Left ventricle myocardium inferior (tissue), 1 donor: Measurements from ENCODE around the gene PIEZO1. TPM values are rescaled to one million over a fixed set of nuclear protein-coding genes. Genes with fewer than 3 reads are reported as not detected.

Source experiments
- DNase-seq: peaks from one replicate; pipeline ENCODE4 v3.0.0-alpha.2; 2020
- H3K27ac ChIP-seq: fragments of 200-600 bp; replicated peaks from 2 replicates; pipeline ENCODE4 v1.8.0; 2021
- H3K27me3 ChIP-seq: fragments of 200-600 bp; 2 replicates; pipeline ENCODE4 v1.8.0; 2021; ENCODE audit warnings: low read depth
- H3K36me3 ChIP-seq: fragments of 200-600 bp; 2 replicates; pipeline ENCODE4 v1.8.0; 2021
- H3K4me1 ChIP-seq: fragments of 200-600 bp; 2 replicates; pipeline ENCODE4 v1.8.0; 2021
- H3K4me3 ChIP-seq: fragments of 200-600 bp; 2 replicates; pipeline ENCODE4 v1.8.0; 2021; ENCODE audit warnings: mild to moderate bottlenecking, moderate library complexity
- H3K9me3 ChIP-seq: fragments of 200-600 bp; replicated peaks from 2 replicates; pipeline ENCODE4 v1.8.0; 2021
- CTCF ChIP-seq: fragments of 200-600 bp; IDR thresholded peaks from 2 replicates; pipeline ENCODE4 v1.8.0; 2021; ENCODE audit warnings: antibody characterized with exemption, mild to moderate bottlenecking, borderline replicate concordance
- intact Hi-C: fragments of 100-400 bp; cut with micrococcal nuclease; formaldehyde crosslinking; loops from one replicate; pipeline ENCODE4 v1.11.0; 2022
- total RNA-seq: library from RNA; stranded (reverse); fragmentation: NEBNext Ultra II Directional; extraction: Animal tissue kit (Norgen Biotek cat#: 25700); gene quantifications from one replicate; pipeline ENCODE4 v1.2.1, GENCODE V29; 2021
- donor health status: DM: no; HTN: yes; CAD: no; lungs with severe emphysema.

Gene PIEZO1
- total RNA-seq, 1 donor from 2014 or later, result 17.1 TPM

- intact Hi-C loops, result no loop called here
- no peak for TF ChIP-seq CTCF
- Histone ChIP-seq H3K9me3 (no peaks in the 10 kb centered on the region), H3K27ac (no peak overlapping the region), H3K4me3 (no peak overlapping the region), H3K27me3 (peaks cover 7% of the 10 kb centered on the region), H3K36me3 (peaks cover 33% of the 10 kb centered on the region), H3K4me1 (peaks cover 19% of the 10 kb centered on the region)
- no peak for DNase-seq
Measured at GRCh38 chr16:88696441-88696840, 88.6 kb downstream of the PIEZO1 start.

GRCh38 chr16:88695753-88696152 lies 89.3 kb downstream of the PIEZO1 start:
- H3K27ac ChIP-seq, result no peak overlapping the region
- H3K4me1 ChIP-seq, result peaks cover 12% of the 10 kb centered on the region
- no peak for DNase-seq
- no peaks in the 10 kb centered on the region for H3K9me3 ChIP-seq
- peaks cover 33% of the 10 kb centered on the region for H3K36me3 ChIP-seq
- intact Hi-C loops, result no loop called here
- no peak for TF ChIP-seq CTCF
- no peak overlapping the region for H3K4me3 ChIP-seq
- H3K27me3 ChIP-seq, result peaks cover 14% of the 10 kb centered on the region

DNA sequence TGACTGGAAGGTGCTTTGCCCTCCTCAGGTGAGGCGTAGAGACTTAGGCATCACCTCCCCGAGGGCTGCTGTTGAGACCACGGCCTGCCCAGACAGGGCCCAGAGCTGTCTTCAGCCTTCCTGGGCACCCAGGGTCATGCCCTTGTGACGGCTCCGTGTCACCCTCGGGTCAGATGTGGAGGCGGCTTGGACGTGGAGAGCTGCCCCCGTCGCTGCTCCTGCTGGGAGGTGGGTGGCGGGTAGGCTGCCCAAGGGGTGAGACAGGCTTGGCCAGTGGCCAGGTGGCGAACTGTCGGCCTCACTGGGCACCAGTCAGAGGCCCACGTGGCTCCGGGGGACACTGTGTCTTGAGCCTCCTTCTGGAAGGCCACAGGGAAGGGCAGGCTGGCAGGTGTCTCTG lies 89.8 kb downstream of the PIEZO1 start:
- H3K4me3 ChIP-seq, result no peak overlapping the region
- no peak for TF ChIP-seq CTCF
- peaks cover 19% of the 10 kb centered on the region for H3K27me3 ChIP-seq
- H3K36me3 ChIP-seq, result peaks cover 33% of the 10 kb centered on the region
- peaks cover 7% of the 10 kb centered on the region for H3K4me1 ChIP-seq
- DNase-seq, result no peak
- H3K9me3 ChIP-seq, result no peaks in the 10 kb centered on the region
- H3K27ac ChIP-seq, result no peak overlapping the region
- intact Hi-C loops, result no loop called here

DNA sequence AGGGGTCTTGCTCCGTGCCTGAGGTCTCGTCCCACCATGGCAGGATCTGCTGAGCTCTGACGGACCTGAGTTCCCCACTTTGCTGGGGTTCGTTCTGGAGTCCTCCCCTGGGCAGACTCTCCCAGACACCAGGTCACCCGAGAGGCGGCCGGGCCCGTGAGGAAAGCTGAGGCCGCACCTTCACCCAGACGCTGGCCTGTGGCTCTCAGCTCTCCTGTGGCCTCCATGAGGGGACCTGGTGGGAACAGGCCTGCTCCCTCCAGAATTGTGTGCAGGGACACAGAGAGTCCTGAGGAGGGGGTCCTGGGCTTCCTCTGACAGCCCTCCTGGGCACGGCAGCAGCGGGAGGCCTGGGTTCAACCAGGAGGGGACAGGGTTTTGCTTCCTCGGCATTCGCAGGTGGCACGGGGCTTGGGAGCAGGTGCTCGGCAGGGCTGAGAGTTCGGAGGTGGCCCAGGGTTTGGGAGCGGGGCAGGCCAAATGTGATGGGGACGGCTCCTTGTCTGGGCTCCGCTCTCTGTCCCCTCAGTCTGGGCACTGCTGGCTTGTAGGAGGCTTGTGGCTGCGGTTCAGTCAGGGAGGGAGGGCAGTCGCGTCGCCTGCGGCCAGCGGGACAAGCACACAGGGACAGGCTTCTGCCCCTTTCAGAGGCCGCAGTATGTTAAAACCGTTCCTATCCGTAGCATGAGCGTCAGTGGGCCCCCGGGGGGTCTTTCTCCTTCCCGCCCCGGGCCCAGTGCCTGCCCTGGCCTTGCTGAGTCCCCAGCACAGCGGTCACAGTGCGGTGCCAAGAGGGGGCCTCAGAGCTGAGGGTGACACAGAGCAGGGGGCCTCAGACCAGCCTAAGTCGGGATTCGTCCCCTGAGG lies 90.6 kb downstream of the PIEZO1 start:
- Histone ChIP-seq H3K4me1 (no peaks in the 10 kb centered on the region), H3K27ac (no peak overlapping the region), H3K27me3 (peaks cover 27% of the 10 kb centered on the region), H3K4me3 (no peak overlapping the region), H3K9me3 (no peaks in the 10 kb centered on the region), H3K36me3 (peaks cover 32% of the 10 kb centered on the region)
- intact Hi-C loops, result no loop called here
- no peak for DNase-seq
- TF ChIP-seq CTCF, result no peak

DNA sequence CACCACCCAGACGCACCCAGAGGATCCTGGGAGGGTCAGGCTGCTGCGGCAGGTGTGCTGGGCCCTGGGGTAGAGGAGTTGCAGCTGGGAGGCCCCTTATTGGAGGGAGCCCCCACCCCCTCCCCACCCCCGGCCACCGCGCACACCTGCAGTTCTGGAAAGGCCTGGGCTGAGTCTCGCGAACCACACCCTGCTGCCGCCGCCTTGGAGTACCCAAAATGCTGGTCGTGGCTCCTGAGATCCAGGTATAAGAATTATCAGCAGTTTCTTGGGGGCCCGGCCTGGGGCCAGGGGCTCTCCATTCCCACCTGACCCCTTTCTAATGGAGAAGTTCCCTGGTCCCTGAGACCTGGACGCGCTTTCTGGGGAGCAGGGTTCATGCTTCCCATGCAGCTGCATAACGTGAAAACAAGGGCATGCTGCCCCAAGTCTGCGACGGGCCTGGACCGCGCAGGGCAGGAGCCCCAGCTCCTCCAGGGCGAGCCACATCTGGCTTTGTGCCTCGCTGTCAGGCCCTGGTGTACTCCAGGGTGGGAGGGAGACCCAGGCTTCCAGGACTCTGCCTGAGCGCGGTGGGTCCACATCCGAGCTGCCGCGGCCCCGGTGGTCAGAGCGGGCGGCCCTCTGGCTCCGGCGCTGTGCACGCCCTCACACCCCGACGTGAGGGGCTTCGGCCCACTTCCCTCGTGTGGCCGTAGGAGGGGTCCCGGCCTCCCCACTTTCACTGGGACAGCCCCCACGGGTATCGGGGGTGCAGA lies 91.4 kb downstream of the PIEZO1 start:
- no peak for TF ChIP-seq CTCF
- no peak overlapping the region for H3K4me3 ChIP-seq
- H3K27me3 ChIP-seq, result peaks cover 35% of the 10 kb centered on the region
- intact Hi-C loops, result no loop called here
- no peaks in the 10 kb centered on the region for H3K4me1 ChIP-seq
- no peaks in the 10 kb centered on the region for H3K9me3 ChIP-seq
- peaks cover 24% of the 10 kb centered on the region for H3K36me3 ChIP-seq
- no peak overlapping the region for H3K27ac ChIP-seq
- no peak for DNase-seq
